Activated CD8-positive, alpha-beta memory T cell treated with anti-CD3 and anti-CD28 coated beads, Interleukin-2, amount 50 U/mL, for 48 hours (primary cell): ENCODE data around the gene CKMT2.

ENCODE experiments used
- DNase-seq: peaks from one replicate; pipeline ENCODE4 v3.0.0-alpha.2; 2020

The CKMT2 gene

GRCh38 chr5:81233080-81233634 lies at the start of gene CKMT2:
Gene CKMT2, plus strand, starts transcription at chr5:81233322. Its CDS starts 17,811 bp downstream, at chr5:81251133.
- no peak for DNase-seq

GRCh38 chr5:81183811-81184748 lies 49.0 kb upstream of the CKMT2 start:
- DNase-seq, result no peak

GRCh38 chr5:81184749-81185110 lies 48.4 kb upstream of the CKMT2 start:
- DNase-seq, result no peak

GRCh38 chr5:81187885-81188284 lies 45.2 kb upstream of the CKMT2 start:
- no peak for DNase-seq

- DNase-seq, result no peak
These were observed 44.2 kb upstream of the CKMT2 start for GRCh38 chr5:81188962-81189361.

GRCh38 chr5:81189875-81190498 lies 43.1 kb upstream of the CKMT2 start:
- DNase-seq, result no peak

- DNase-seq, result no peak
These were observed 41.3 kb upstream of the CKMT2 start for GRCh38 chr5:81191726-81192372.

GRCh38 chr5:81192373-81192750 lies 40.8 kb upstream of the CKMT2 start:
- no peak for DNase-seq

- peak; percentile 96 for DNase-seq
These were observed 38.3 kb upstream of the CKMT2 start for GRCh38 chr5:81194633-81195334.

- DNase-seq, result no peak
These were observed 37.7 kb upstream of the CKMT2 start for GRCh38 chr5:81195335-81195929.

GRCh38 chr5:81202655-81203054 lies 30.5 kb upstream of the CKMT2 start:
- DNase-seq, result no peak

GRCh38 chr5:81203729-81204128 lies 29.4 kb upstream of the CKMT2 start:
- no peak for DNase-seq

GRCh38 chr5:81204205-81204604 lies 28.9 kb upstream of the CKMT2 start:
- no peak for DNase-seq

- DNase-seq, result no peak
These were observed 28.1 kb upstream of the CKMT2 start for GRCh38 chr5:81205058-81205457.

- DNase-seq, result no peak
These were observed 26.1 kb upstream of the CKMT2 start for GRCh38 chr5:81207009-81207408.

- DNase-seq, result no peak
These were observed 24.2 kb upstream of the CKMT2 start for GRCh38 chr5:81208904-81209303.

GRCh38 chr5:81209386-81209785 lies 23.7 kb upstream of the CKMT2 start:
- no peak for DNase-seq

- DNase-seq, result no peak
These were observed 23.1 kb upstream of the CKMT2 start for GRCh38 chr5:81209869-81210493.

- no peak for DNase-seq
These were observed 20.8 kb upstream of the CKMT2 start for GRCh38 chr5:81212211-81212751.

- no peak for DNase-seq
These were observed 20.1 kb upstream of the CKMT2 start for GRCh38 chr5:81213070-81213469.

- no peak for DNase-seq
These were observed 18.3 kb upstream of the CKMT2 start for GRCh38 chr5:81214848-81215247.

GRCh38 chr5:81216152-81216551 lies 17.0 kb upstream of the CKMT2 start:
- DNase-seq, result no peak
